ENCODE measurements around the gene MYO1A.

Gene MYO1A

GRCh38 chr12:57029457-57029856, 20.5 kb downstream of the MYO1A start:
- Histone ChIP-seq H3K9ac (ENCODE audit: low read length) (no peak overlapping the region), H3K4me2 (ENCODE audit: low read depth, low read length, poor library complexity, severe bottlenecking) (no peak overlapping the region), H3K4me3 (ENCODE audit: insufficient read depth, low read length, poor library complexity, severe bottlenecking) (no peak overlapping the region), H3K36me3 (ENCODE audit: low read length) (no peaks in the 10 kb centered on the region), H3K27me3 (ENCODE audit: low read length) (no peaks in the 10 kb centered on the region), H3K9me2 (replicated peaks; ENCODE audit: insufficient read depth, low read length) (no peaks in the 10 kb centered on the region), H3F3A (ENCODE audit: insufficient read depth) (no peaks in the 10 kb centered on the region), H3K27ac (ENCODE audit: low read depth, low read length) (no peak overlapping the region), H4K20me1 (ENCODE audit: low read depth, low read length) (no peaks in the 10 kb centered on the region), H2AFZ (ENCODE audit: low read depth, low read length, severe bottlenecking) (no peak overlapping the region), H3K79me2 (ENCODE audit: insufficient read depth, low read length) (no peaks in the 10 kb centered on the region), H3K9me3 (ENCODE audit: insufficient read depth, low read length) (no peaks in the 10 kb centered on the region)
- TF ChIP-seq EZH2phosphoT487 (conservative IDR thresholded peaks at IDR 0.05; ENCODE audit: low read length) (no peak), CTCF (IDR thresholded peaks at IDR 0.05; ENCODE audit: insufficient read depth, low read length, poor library complexity, severe bottlenecking) (no peak)

- Histone ChIP-seq H2AFZ (ENCODE audit: low read depth, low read length, severe bottlenecking) (no peak overlapping the region), H3K9me2 (replicated peaks; ENCODE audit: insufficient read depth, low read length) (no peaks in the 10 kb centered on the region), H3K4me2 (ENCODE audit: low read depth, low read length, poor library complexity, severe bottlenecking) (no peak overlapping the region), H3K27ac (ENCODE audit: low read depth, low read length) (no peak overlapping the region), H3K4me3 (ENCODE audit: insufficient read depth, low read length, poor library complexity, severe bottlenecking) (no peak overlapping the region), H3K9me3 (ENCODE audit: insufficient read depth, low read length) (no peaks in the 10 kb centered on the region), H3K36me3 (ENCODE audit: low read length) (no peaks in the 10 kb centered on the region), H3F3A (ENCODE audit: insufficient read depth) (no peaks in the 10 kb centered on the region), H3K27me3 (ENCODE audit: low read length) (no peaks in the 10 kb centered on the region), H3K79me2 (ENCODE audit: insufficient read depth, low read length) (no peaks in the 10 kb centered on the region), H4K20me1 (ENCODE audit: low read depth, low read length) (no peaks in the 10 kb centered on the region), H3K9ac (ENCODE audit: low read length) (no peak overlapping the region)
- no peak for TF ChIP-seq EZH2phosphoT487 (conservative IDR thresholded peaks at IDR 0.05; ENCODE audit: low read length)
- no peak for TF ChIP-seq CTCF (IDR thresholded peaks at IDR 0.05; ENCODE audit: insufficient read depth, low read length, poor library complexity, severe bottlenecking)
These were observed 22.1 kb downstream of the MYO1A start for GRCh38 chr12:57027805-57028153.

GRCh38 chr12:57027011-57027804, 22.7 kb downstream of the MYO1A start:
- no peaks in the 10 kb centered on the region for H3F3A ChIP-seq (ENCODE audit: insufficient read depth)
- no peak for TF ChIP-seq CTCF (IDR thresholded peaks at IDR 0.05; ENCODE audit: insufficient read depth, low read length, poor library complexity, severe bottlenecking)
- no peak for TF ChIP-seq EZH2phosphoT487 (conservative IDR thresholded peaks at IDR 0.05; ENCODE audit: low read length)
- no peaks in the 10 kb centered on the region for H3K9me3 ChIP-seq (ENCODE audit: insufficient read depth, low read length)
- no peaks in the 10 kb centered on the region for H4K20me1 ChIP-seq (ENCODE audit: low read depth, low read length)
- no peak overlapping the region for H2AFZ ChIP-seq (ENCODE audit: low read depth, low read length, severe bottlenecking)
- no peak overlapping the region for H3K4me2 ChIP-seq (ENCODE audit: low read depth, low read length, poor library complexity, severe bottlenecking)
- no peaks in the 10 kb centered on the region for H3K27me3 ChIP-seq (ENCODE audit: low read length)
- no peak overlapping the region for H3K27ac ChIP-seq (ENCODE audit: low read depth, low read length)
- no peaks in the 10 kb centered on the region for H3K36me3 ChIP-seq (ENCODE audit: low read length)
- H3K4me3 ChIP-seq (ENCODE audit: insufficient read depth, low read length, poor library complexity, severe bottlenecking), result no peak overlapping the region
- no peaks in the 10 kb centered on the region for H3K9me2 ChIP-seq (replicated peaks; ENCODE audit: insufficient read depth, low read length)
- no peak overlapping the region for H3K9ac ChIP-seq (ENCODE audit: low read length)
- H3K79me2 ChIP-seq (ENCODE audit: insufficient read depth, low read length), result no peaks in the 10 kb centered on the region
